T-helper 2 cell treated with Interferon-gamma antibody and Interleukin-4, amounts not matched to agents 5 μg/mL and 100 μg/mL, for 36 hours (primary cell): ENCODE results near the gene PERCC1.

ENCODE experiments used
- DNase-seq: peaks from one replicate; pipeline ENCODE4 v3.0.0; 2021; ENCODE audit warnings: low spot score
- H3K27ac Mint-ChIP-seq: one replicate; pipeline ENCODE4 v1.8.0; 2021; ENCODE audit warnings: mild to moderate bottlenecking, mixed read lengths
- H3K27me3 Mint-ChIP-seq: one replicate; pipeline ENCODE4 v1.8.0; 2021; ENCODE audit warnings: low read depth, mixed read lengths
- H3K36me3 Mint-ChIP-seq: one replicate; pipeline ENCODE4 v1.8.0; 2021; ENCODE audit warnings: low read depth, mixed read lengths
- H3K4me1 Mint-ChIP-seq: one replicate; pipeline ENCODE4 v1.8.0; 2021; ENCODE audit warnings: low read depth, mixed read lengths
- H3K4me3 Mint-ChIP-seq: one replicate; pipeline ENCODE4 v1.8.0; 2022; ENCODE audit warnings: mild to moderate bottlenecking, moderate library complexity, mixed read lengths
- H3K9me3 Mint-ChIP-seq: one replicate; pipeline ENCODE4 v1.8.0; 2021; ENCODE audit warnings: mixed read lengths

The PERCC1 gene

GRCh38 chr16:1445518-1446203 is 14.8 kb downstream of the PERCC1 start:
- no peaks in the 10 kb centered on the region for H3K9me3 Mint-ChIP-seq
- H3K27ac Mint-ChIP-seq: no peak overlapping the region
- H3K4me1 Mint-ChIP-seq: no peaks in the 10 kb centered on the region
- no peaks in the 10 kb centered on the region for H3K27me3 Mint-ChIP-seq
- H3K4me3 Mint-ChIP-seq: no peak overlapping the region
- DNase-seq: no peak
- no peaks in the 10 kb centered on the region for H3K36me3 Mint-ChIP-seq

GRCh38 chr16:1446296-1447080 is 15.6 kb downstream of the PERCC1 start:
- Mint-ChIP-seq H3K4me3 (no peak overlapping the region), H3K27me3 (no peaks in the 10 kb centered on the region), H3K36me3 (no peaks in the 10 kb centered on the region), H3K4me1 (no peaks in the 10 kb centered on the region), H3K9me3 (no peaks in the 10 kb centered on the region), H3K27ac (no peak overlapping the region)
- DNase-seq: no peak

- Mint-ChIP-seq H3K27me3 (no peaks in the 10 kb centered on the region), H3K36me3 (no peaks in the 10 kb centered on the region), H3K9me3 (no peaks in the 10 kb centered on the region), H3K27ac (no peak overlapping the region), H3K4me1 (no peaks in the 10 kb centered on the region), H3K4me3 (no peak overlapping the region)
- DNase-seq: no peak
Observed at GRCh38 chr16:1447965-1448364, 17.1 kb downstream of the PERCC1 start.

- H3K27me3 Mint-ChIP-seq: no peaks in the 10 kb centered on the region
- no peaks in the 10 kb centered on the region for H3K4me1 Mint-ChIP-seq
- H3K4me3 Mint-ChIP-seq: no peak overlapping the region
- no peak overlapping the region for H3K27ac Mint-ChIP-seq
- H3K9me3 Mint-ChIP-seq: no peaks in the 10 kb centered on the region
- no peaks in the 10 kb centered on the region for H3K36me3 Mint-ChIP-seq
- no peak for DNase-seq
Observed at GRCh38 chr16:1448536-1449116, 17.7 kb downstream of the PERCC1 start.

- Mint-ChIP-seq H3K4me1 (no peaks in the 10 kb centered on the region), H3K27me3 (no peaks in the 10 kb centered on the region), H3K27ac (no peak overlapping the region), H3K36me3 (no peaks in the 10 kb centered on the region), H3K4me3 (no peak overlapping the region), H3K9me3 (no peaks in the 10 kb centered on the region)
- DNase-seq: no peak
Observed at GRCh38 chr16:1449201-1449788, 18.4 kb downstream of the PERCC1 start.

- Mint-ChIP-seq H3K9me3 (no peaks in the 10 kb centered on the region), H3K4me1 (no peaks in the 10 kb centered on the region), H3K4me3 (no peak overlapping the region), H3K36me3 (no peaks in the 10 kb centered on the region), H3K27ac (peak overlapping the region; percentile 55), H3K27me3 (no peaks in the 10 kb centered on the region)
- no peak for DNase-seq
Observed at GRCh38 chr16:1450218-1450617, 19.3 kb downstream of the PERCC1 start.

- Mint-ChIP-seq H3K36me3 (no peaks in the 10 kb centered on the region), H3K27ac (no peak overlapping the region), H3K27me3 (no peaks in the 10 kb centered on the region), H3K4me3 (no peak overlapping the region), H3K9me3 (no peaks in the 10 kb centered on the region), H3K4me1 (no peaks in the 10 kb centered on the region)
- no peak for DNase-seq
Observed at GRCh38 chr16:1450841-1451240, 20.0 kb downstream of the PERCC1 start.

- H3K4me3 Mint-ChIP-seq: no peak overlapping the region
- H3K36me3 Mint-ChIP-seq: no peaks in the 10 kb centered on the region
- no peaks in the 10 kb centered on the region for H3K4me1 Mint-ChIP-seq
- no peaks in the 10 kb centered on the region for H3K27me3 Mint-ChIP-seq
- DNase-seq: no peak
- H3K9me3 Mint-ChIP-seq: no peaks in the 10 kb centered on the region
- H3K27ac Mint-ChIP-seq: no peak overlapping the region
Observed at GRCh38 chr16:1451702-1452392, 21.0 kb downstream of the PERCC1 start.

GRCh38 chr16:1452530-1452929 is 21.7 kb downstream of the PERCC1 start:
- H3K27me3 Mint-ChIP-seq: no peaks in the 10 kb centered on the region
- H3K27ac Mint-ChIP-seq: no peak overlapping the region
- no peaks in the 10 kb centered on the region for H3K9me3 Mint-ChIP-seq
- no peak overlapping the region for H3K4me3 Mint-ChIP-seq
- H3K36me3 Mint-ChIP-seq: no peaks in the 10 kb centered on the region
- DNase-seq: no peak
- H3K4me1 Mint-ChIP-seq: no peaks in the 10 kb centered on the region

- no peak for DNase-seq
- no peak overlapping the region for H3K27ac Mint-ChIP-seq
- H3K27me3 Mint-ChIP-seq: no peaks in the 10 kb centered on the region
- H3K9me3 Mint-ChIP-seq: no peaks in the 10 kb centered on the region
- H3K4me1 Mint-ChIP-seq: no peaks in the 10 kb centered on the region
- no peak overlapping the region for H3K4me3 Mint-ChIP-seq
- H3K36me3 Mint-ChIP-seq: no peaks in the 10 kb centered on the region
Observed at GRCh38 chr16:1453316-1453715, 22.4 kb downstream of the PERCC1 start.

- no peaks in the 10 kb centered on the region for H3K27me3 Mint-ChIP-seq
Observed at GRCh38 chr16:1454561-1454960, 23.7 kb downstream of the PERCC1 start.

GRCh38 chr16:1455190-1456171 is 24.6 kb downstream of the PERCC1 start:
- no peak for DNase-seq
- Mint-ChIP-seq H3K4me3 (no peak overlapping the region), H3K4me1 (no peaks in the 10 kb centered on the region), H3K27ac (no peak overlapping the region), H3K36me3 (no peaks in the 10 kb centered on the region), H3K27me3 (no peaks in the 10 kb centered on the region), H3K9me3 (no peaks in the 10 kb centered on the region)

More at GRCh38 chr16:1454561-1454960, 23.7 kb downstream of the PERCC1 start:
- no peak for DNase-seq
- Mint-ChIP-seq H3K9me3 (no peaks in the 10 kb centered on the region), H3K4me1 (no peaks in the 10 kb centered on the region), H3K27ac (no peak overlapping the region), H3K36me3 (no peaks in the 10 kb centered on the region), H3K4me3 (no peak overlapping the region)

GRCh38 chr16:1456951-1457350 is 26.1 kb downstream of the PERCC1 start:
- H3K36me3 Mint-ChIP-seq: no peaks in the 10 kb centered on the region
- no peak for DNase-seq
- H3K9me3 Mint-ChIP-seq: no peaks in the 10 kb centered on the region
- no peaks in the 10 kb centered on the region for H3K27me3 Mint-ChIP-seq
- no peaks in the 10 kb centered on the region for H3K4me1 Mint-ChIP-seq
- H3K4me3 Mint-ChIP-seq: no peak overlapping the region
- H3K27ac Mint-ChIP-seq: no peak overlapping the region
